Sigmoid colon (tissue), 4 donors: ENCODE data around the gene CAMTA1.

Experiments used
- CTCF ChIP-seq, 4 experiments: fragments of 450-650 bp in 3 of 4; fragments of 200-600 bp in 1 of 4; IDR thresholded peaks; one replicate each; pipeline ENCODE4 v1.5.1; 2016 to 2019; ENCODE audit warnings: antibody characterized with exemption in 4 of 4, mild to moderate bottlenecking in 3 of 4, moderate library complexity in 2 of 4
- POLR2A ChIP-seq, 2 donors: fragments of 450-650 bp; IDR thresholded peaks; one replicate each; pipeline ENCODE4 v1.6.1; 2016; ENCODE audit warnings: antibody characterized with exemption in 2 of 2, mild to moderate bottlenecking in 2 of 2, moderate library complexity in 2 of 2
- POLR2AphosphoS5 ChIP-seq, 4 donors: sonication (generic); formaldehyde crosslinking; IDR thresholded peaks; one replicate each; pipeline ENCODE4 v1.6.1; 2017; ENCODE audit warnings: antibody characterized with exemption in 4 of 4

GRCh38 chr1:7691576-7691975 is 906.3 kb downstream of the CAMTA1 start:
- TF ChIP-seq CTCF (IDR thresholded peaks at IDR 0.05) (no peak), POLR2AphosphoS5 (IDR thresholded peaks at IDR 0.05) (no peak), POLR2A (IDR thresholded peaks at IDR 0.05) (no peak)
